ENCODE data around the gene ATXN7. TPM values are rescaled to one million over a fixed set of nuclear protein-coding genes. Genes with fewer than 3 reads are reported as not detected.

ATXN7 gene
- total and polyA plus RNA-seq, 10 of the 15 experiments (the other 5 are each of a cell fraction or from before 2014, with no cell fraction given) = 0.83 to 24.6 (median 8.5) TPM

DNA sequence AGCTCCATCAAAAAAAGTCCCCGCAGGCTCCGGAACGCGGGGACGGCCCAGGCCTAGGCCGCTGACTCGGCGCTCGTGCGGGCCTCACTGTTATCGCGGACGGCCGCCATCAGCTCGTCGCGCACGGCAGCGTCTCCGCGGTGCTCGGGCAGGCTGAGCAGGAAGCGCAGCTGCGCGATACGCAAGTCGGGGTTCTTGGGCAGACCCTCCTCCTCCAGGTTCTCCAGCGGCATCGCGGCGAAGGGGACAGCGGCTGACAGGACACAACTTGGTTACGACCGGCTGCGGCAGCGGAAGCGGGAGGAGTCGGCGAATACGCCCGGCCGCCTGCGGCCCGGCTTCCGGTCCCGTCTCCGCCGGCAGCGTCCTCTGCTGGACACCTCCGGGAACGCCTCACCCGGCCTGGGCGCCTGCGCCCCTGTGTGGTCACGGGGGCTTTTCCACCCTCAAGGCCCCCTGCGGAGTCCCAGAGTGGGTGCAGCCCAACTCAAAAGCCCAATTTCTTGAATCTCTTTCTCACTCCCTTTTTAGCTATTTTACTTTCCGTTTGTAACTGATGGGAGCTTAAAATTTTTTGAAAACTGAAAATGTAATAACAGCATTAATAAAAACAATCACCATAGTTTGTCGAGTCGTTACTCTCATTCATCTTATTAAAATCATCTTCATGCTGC is 159.7 kb downstream of the ATXN7 start, which contains the start of gene PSMD6 (continued):
- TF ChIP-seq ZNF384 (IDR thresholded peaks at IDR 0.05; ENCODE audit: borderline replicate concordance, low read depth, low read length) = no peak
- TF ChIP-seq NKRF (conservative IDR thresholded peaks at IDR 0.05) = peak; percentile 87
- peak; percentile 46 for TF ChIP-seq SIX5 (IDR thresholded peaks at IDR 0.05; ENCODE audit: low read depth, low read length, severe bottlenecking)

- FAIRE-seq (no peak), DNase-seq (ENCODE audit: low read depth, low spot score) (no peak), ATAC-seq (no peak)
- ChIA-PET CTCF (interaction anchor here (0.6 to 6.0 kb wide), 33 partner anchors 11 to 469 kb away, joined by 3 to 66 read pairs (median 4); partner anchors contain the start of gene PRICKLE2), SMC1A (ENCODE audit: uncharacterized antibody, unreplicated experiment) (interaction anchor here (0.7 to 2.6 kb wide), 11 partner anchors 15 to 673 kb away, joined by 3 to 12 read pairs (median 4); partner anchors contain the start of gene PRICKLE2), POLR2A (interaction anchor here (1.0 kb wide), 1 partner anchor 460 kb away, joined by 3 read pairs; no protein-coding TSS in a partner anchor), RAD21 (ENCODE audit: unreplicated experiment) (interaction anchor here (0.6 to 2.7 kb wide), 9 partner anchors 14 to 461 kb away, joined by 3 to 13 read pairs (median 3); partner anchors contain the start of gene SCAANT1)
- H3K36me3 ChIP-seq (ENCODE audit: control insufficient read depth in 2 of 2, insufficient read depth in 2 of 2, low read length in 1 of 2) = peaks cover 0 to 3% of the 10 kb centered on the region in 2 experiments; a peak in 1 of 4 replicates
- peaks cover 29% of the 10 kb centered on the region for H3K79me2 ChIP-seq (ENCODE audit: control insufficient read depth, insufficient read depth, low read length)
- no TSS peak for BruUV-seq (replicated peaks)
- H4K20me1 ChIP-seq (ENCODE audit: control insufficient read depth, insufficient read depth) = no peaks in the 10 kb centered on the region
- peak overlapping the region; percentile 82 for H2AFZ ChIP-seq (ENCODE audit: control insufficient read depth, low read depth, low read length)
- peak overlapping the region; percentile 95; the same call in 1 of the 2 replicates for H3K9ac ChIP-seq (ENCODE audit: control insufficient read depth, insufficient read depth, low read length)
- in situ Hi-C loops (cut with MboI) (no loop called here), intact Hi-C loops (cut with micrococcal nuclease; ENCODE audit: unreplicated experiment) (no loop called here)
- 48% methylated on average over 5 of the region's 5 CpGs for WGBS (ENCODE audit: insufficient coverage, insufficient replicate concordance, low lambda C conversion rate, missing lambda C conversion rate)
- H3K27ac ChIP-seq (ENCODE audit: control insufficient read depth, insufficient read depth) = peak overlapping the region; percentile 87
- H3K27me3 ChIP-seq (replicated peaks in 1 of 2; ENCODE audit: control insufficient read depth in 2 of 2, insufficient read depth in 2 of 2, low read length in 1 of 2) = no peaks in the 10 kb centered on the region
- no peaks in the 10 kb centered on the region for H3K9me3 ChIP-seq (replicated peaks; ENCODE audit: control insufficient read depth, insufficient read depth, low read length)
- TF ChIP-seq TCF7 (IDR thresholded peaks at IDR 0.05; ENCODE audit: borderline replicate concordance) = no peak
- TF ChIP-seq, protein P1, sequence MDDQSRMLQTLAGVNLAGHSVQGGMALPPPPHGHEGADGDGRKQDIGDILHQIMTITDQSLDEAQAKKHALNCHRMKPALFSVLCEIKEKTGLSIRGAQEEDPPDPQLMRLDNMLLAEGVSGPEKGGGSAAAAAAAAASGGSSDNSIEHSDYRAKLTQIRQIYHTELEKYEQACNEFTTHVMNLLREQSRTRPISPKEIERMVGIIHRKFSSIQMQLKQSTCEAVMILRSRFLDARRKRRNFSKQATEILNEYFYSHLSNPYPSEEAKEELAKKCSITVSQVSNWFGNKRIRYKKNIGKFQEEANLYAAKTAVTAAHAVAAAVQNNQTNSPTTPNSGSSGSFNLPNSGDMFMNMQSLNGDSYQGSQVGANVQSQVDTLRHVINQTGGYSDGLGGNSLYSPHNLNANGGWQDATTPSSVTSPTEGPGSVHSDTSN (IDR thresholded peaks at IDR 0.05; ENCODE audit: insufficient replicate concordance, low read depth, low read length) = no peak
- TF ChIP-seq RAD21 (IDR thresholded peaks at IDR 0.05; ENCODE audit: insufficient read depth, low read depth, low read length) = no peak
- no peak for TF ChIP-seq RAD51 (IDR thresholded peaks at IDR 0.05)
- TF ChIP-seq NR2C1 (IDR thresholded peaks at IDR 0.05) = no peak
- no peak for TF ChIP-seq HDAC2 (IDR thresholded peaks at IDR 0.05)
- no peak for TF ChIP-seq RUNX3 (IDR thresholded peaks at IDR 0.05; ENCODE audit: low read length)
- no peaks in the 10 kb centered on the region for H3K4me1 ChIP-seq (ENCODE audit: control insufficient read depth, insufficient read depth, low read length)
- H3K4me2 ChIP-seq (ENCODE audit: control insufficient read depth, insufficient read depth) = peak overlapping the region; percentile 75
- H3K4me3 ChIP-seq = 0 out of 2 replicates have a peak overlapping the region, but pooled peaks have one; percentile 86
Measured at GRCh38 chr3:64023861-64024223, 160.2 kb downstream of the ATXN7 start.

All from GM12878 (cell line).